Measurements from ENCODE around the gene MYO1E. TPM values are rescaled to one million over a fixed set of nuclear protein-coding genes. Genes with fewer than 3 reads are reported as not detected.

Gene MYO1E
- total RNA-seq, 6 experiments from 2014 or later, result 45.2 to 139 (median 68.9) TPM

GRCh38 chr15:59229453-59229852 lies 143.2 kb downstream of the MYO1E start:
- DNase-seq (no peak), ATAC-seq (no peak)
- Histone ChIP-seq H3K4me1 (no peaks in the 10 kb centered on the region), H3K27ac (no peak overlapping the region), H3K27me3 (no peaks in the 10 kb centered on the region), H3K4me3 (no peak overlapping the region), H3K36me3 (peaks cover 0 to 3% (median under 1%) of the 10 kb centered on the region in 4 donors), H3K9me3 (no peaks in the 10 kb centered on the region)
- 68% methylated on average over 3 of the region's 3 CpGs for WGBS (ENCODE audit: insufficient coverage, low coverage, low lambda C conversion rate, missing lambda C conversion rate)
- TF ChIP-seq POLR2A (IDR thresholded peaks at IDR 0.05), result no peak
- TF ChIP-seq, protein P1, sequence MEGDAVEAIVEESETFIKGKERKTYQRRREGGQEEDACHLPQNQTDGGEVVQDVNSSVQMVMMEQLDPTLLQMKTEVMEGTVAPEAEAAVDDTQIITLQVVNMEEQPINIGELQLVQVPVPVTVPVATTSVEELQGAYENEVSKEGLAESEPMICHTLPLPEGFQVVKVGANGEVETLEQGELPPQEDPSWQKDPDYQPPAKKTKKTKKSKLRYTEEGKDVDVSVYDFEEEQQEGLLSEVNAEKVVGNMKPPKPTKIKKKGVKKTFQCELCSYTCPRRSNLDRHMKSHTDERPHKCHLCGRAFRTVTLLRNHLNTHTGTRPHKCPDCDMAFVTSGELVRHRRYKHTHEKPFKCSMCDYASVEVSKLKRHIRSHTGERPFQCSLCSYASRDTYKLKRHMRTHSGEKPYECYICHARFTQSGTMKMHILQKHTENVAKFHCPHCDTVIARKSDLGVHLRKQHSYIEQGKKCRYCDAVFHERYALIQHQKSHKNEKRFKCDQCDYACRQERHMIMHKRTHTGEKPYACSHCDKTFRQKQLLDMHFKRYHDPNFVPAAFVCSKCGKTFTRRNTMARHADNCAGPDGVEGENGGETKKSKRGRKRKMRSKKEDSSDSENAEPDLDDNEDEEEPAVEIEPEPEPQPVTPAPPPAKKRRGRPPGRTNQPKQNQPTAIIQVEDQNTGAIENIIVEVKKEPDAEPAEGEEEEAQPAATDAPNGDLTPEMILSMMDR (IDR thresholded peaks at IDR 0.05), result no peak
- intact Hi-C loops (cut with DNase I), result no loop called here

- Histone ChIP-seq H3K4me3 (no peak overlapping the region), H3K4me1 (no peaks in the 10 kb centered on the region), H3K27ac (no peak overlapping the region), H3K36me3 (peaks cover 0 to 5% (median 2%) of the 10 kb centered on the region in 4 donors), H3K27me3 (no peaks in the 10 kb centered on the region), H3K9me3 (no peaks in the 10 kb centered on the region)
- DNase-seq (no peak), ATAC-seq (no peak)
- intact Hi-C loops (cut with DNase I), result no loop called here
- TF ChIP-seq POLR2A (IDR thresholded peaks at IDR 0.05), result no peak
- TF ChIP-seq, protein P1 (IDR thresholded peaks at IDR 0.05), result no peak
- 95% methylated on average over 2 of the region's 4 CpGs for WGBS (ENCODE audit: insufficient coverage, low coverage, low lambda C conversion rate, missing lambda C conversion rate)
Observed at GRCh38 chr15:59229015-59229414, 143.7 kb downstream of the MYO1E start.

GRCh38 chr15:59227021-59227420 lies 145.7 kb downstream of the MYO1E start:
- Histone ChIP-seq H3K4me1 (no peaks in the 10 kb centered on the region), H3K4me3 (no peak overlapping the region), H3K27ac (no peak overlapping the region), H3K27me3 (no peaks in the 10 kb centered on the region), H3K36me3 (peaks cover 0 to 17% (median 9%) of the 10 kb centered on the region in 4 donors), H3K9me3 (no peaks in the 10 kb centered on the region)
- DNase-seq, result no peak
- TF ChIP-seq, protein P1 (IDR thresholded peaks at IDR 0.05), result no peak
- no peak for TF ChIP-seq POLR2A (IDR thresholded peaks at IDR 0.05)
- intact Hi-C loops (cut with DNase I), result no loop called here
- WGBS (ENCODE audit: insufficient coverage, low coverage, low lambda C conversion rate, missing lambda C conversion rate), result 93% methylated on average over 3 of the region's 4 CpGs
- no peak for ATAC-seq

DNA sequence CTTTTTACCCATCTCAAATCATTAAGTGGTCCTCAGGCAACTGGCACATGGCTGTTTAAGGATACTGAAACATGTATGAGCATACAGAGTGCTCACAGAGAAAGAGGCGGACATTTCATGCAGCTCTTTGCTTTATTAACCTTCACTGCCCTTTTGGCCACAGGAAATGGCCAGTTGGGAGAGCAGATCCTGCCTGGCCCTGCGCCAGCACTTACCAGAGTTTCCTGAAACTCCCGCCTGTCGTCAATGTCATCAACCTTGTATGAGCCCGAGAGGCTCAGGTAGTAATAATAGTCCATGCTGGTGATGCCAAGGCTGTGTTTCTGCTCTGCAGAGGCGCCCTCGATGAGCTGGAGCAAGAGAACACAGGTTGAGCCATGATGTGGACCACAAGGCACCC lies 148.2 kb downstream of the MYO1E start:
- Histone ChIP-seq H3K27ac (no peak overlapping the region), H3K36me3 (peaks cover 0 to 17% (median 10%) of the 10 kb centered on the region in 4 donors), H3K9me3 (no peaks in the 10 kb centered on the region), H3K27me3 (no peaks in the 10 kb centered on the region), H3K4me3 (no peak overlapping the region), H3K4me1 (no peaks in the 10 kb centered on the region)
- DNase-seq, result peak in 2 of 3 donors; percentile 54 to 64
- TF ChIP-seq, protein P1 (IDR thresholded peaks at IDR 0.05), result no peak
- TF ChIP-seq POLR2A (IDR thresholded peaks at IDR 0.05), result no peak
- peak in 2 of 4 donors; percentile 44 to 59 for ATAC-seq
- WGBS (ENCODE audit: insufficient coverage, low coverage, low lambda C conversion rate, missing lambda C conversion rate), result 73% methylated on average over 6 of the region's 7 CpGs
- intact Hi-C loops (cut with DNase I), result no loop called here

DNA sequence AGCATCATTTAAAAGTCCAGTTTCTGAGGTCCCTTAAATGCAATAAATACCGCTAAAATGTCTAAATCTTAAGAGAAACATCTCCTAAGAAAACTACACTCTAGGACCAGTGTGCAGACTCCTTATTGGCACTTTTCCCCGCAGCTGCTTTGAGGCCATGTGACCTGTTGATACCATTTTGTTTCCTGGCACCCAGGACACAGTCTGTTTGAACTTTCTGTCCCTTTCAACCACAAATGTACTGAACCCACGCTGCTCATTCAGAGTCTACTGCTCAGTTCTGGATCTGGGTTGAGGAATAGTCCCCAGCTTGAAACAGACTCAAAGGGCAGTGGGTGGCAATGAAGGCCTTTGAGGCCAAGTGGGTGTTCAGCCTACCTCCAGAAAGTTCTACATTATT lies 148.9 kb downstream of the MYO1E start:
- no peaks in the 10 kb centered on the region for H3K9me3 ChIP-seq
- no peak for TF ChIP-seq POLR2A (IDR thresholded peaks at IDR 0.05)
- TF ChIP-seq, protein P1 (IDR thresholded peaks at IDR 0.05), result no peak
- H3K27me3 ChIP-seq, result no peaks in the 10 kb centered on the region
- intact Hi-C loops (cut with DNase I), result no loop called here
- ATAC-seq, result no peak
- H3K36me3 ChIP-seq, result peaks cover 0 to 17% (median 10%) of the 10 kb centered on the region in 4 donors
- H3K4me1 ChIP-seq, result no peaks in the 10 kb centered on the region
- H3K27ac ChIP-seq, result no peak overlapping the region
- H3K4me3 ChIP-seq, result no peak overlapping the region
- no peak for DNase-seq
- 69% methylated on average over 3 of the region's 3 CpGs for WGBS (ENCODE audit: insufficient coverage, low coverage, low lambda C conversion rate, missing lambda C conversion rate)
